Fibroblast of the aortic adventitia (primary cell): ENCODE data around the gene BLOC1S5. TPM values are rescaled to one million over a fixed set of nuclear protein-coding genes. Genes with fewer than 3 reads are reported as not detected.
A peak's percentile ranks its signal among the peaks of the same experiment; 100 is the strongest.

Source experiments
- DNase-seq: peaks from one replicate; pipeline ENCODE4 v3.0.0-alpha.2; 2010; ENCODE audit warnings: low read depth
- H3K4me3 ChIP-seq: 2 replicates; pipeline ENCODE4 v1.5.1; 2011; ENCODE audit warnings: low read depth, mild to moderate bottlenecking, control low read depth, low read length, moderate library complexity
- CTCF ChIP-seq: IDR thresholded peaks from 2 replicates; pipeline ENCODE4 v1.5.1; 2011; ENCODE audit warnings: mild to moderate bottlenecking, low read length, control low read depth, inconsistent platforms; ENCODE audit not compliant: insufficient read depth
- total RNA-seq: library from RNA; depleted of rRNA; stranded (reverse); fragments of >200 nt; gene quantifications from 2 replicates; pipeline ENCODE4 v1.2.3, GENCODE V29; 2012; ENCODE audit warnings: low replicate concordance

BLOC1S5 gene
- total RNA-seq, 1 donor: 23.0 TPM

- H3K4me3 ChIP-seq: no peak overlapping the region
- DNase-seq: no peak
- no peak for TF ChIP-seq CTCF
Observed at GRCh38 chr6:8087870-8088754, 23.9 kb upstream of the BLOC1S5 start.

GRCh38 chr6:8086755-8087306, 22.6 kb upstream of the BLOC1S5 start:
- no peak overlapping the region for H3K4me3 ChIP-seq
- DNase-seq: no peak
- TF ChIP-seq CTCF: no peak

DNA sequence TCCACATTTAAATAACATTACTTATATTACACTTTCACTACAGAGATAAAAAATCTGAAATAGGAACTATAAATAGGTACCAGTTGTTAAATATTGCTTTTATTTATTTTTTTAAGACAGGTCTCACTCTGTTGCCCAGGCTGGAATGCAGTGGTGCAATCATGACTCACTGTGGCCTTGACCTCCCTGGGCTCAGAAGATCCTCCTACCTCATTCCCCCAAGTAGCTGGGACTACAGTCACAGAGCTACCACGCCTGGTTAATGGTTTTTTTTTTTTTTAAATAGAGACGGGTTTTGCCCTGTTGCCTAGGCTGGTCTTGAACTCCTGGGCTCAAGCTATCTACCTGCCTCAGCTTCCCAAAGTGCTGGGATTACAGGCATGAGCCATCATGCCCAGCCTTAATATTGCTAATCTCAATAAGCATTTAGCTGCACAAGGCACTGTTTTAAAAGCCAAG, 20.9 kb upstream of the BLOC1S5 start:
- TF ChIP-seq CTCF: no peak
- DNase-seq: peak; percentile 91
- no peak overlapping the region for H3K4me3 ChIP-seq

GRCh38 chr6:8084586-8084985, 20.4 kb upstream of the BLOC1S5 start:
- H3K4me3 ChIP-seq: no peak overlapping the region
- peak; percentile 42 for DNase-seq
- TF ChIP-seq CTCF: no peak

GRCh38 chr6:8082954-8083858, 19.0 kb upstream of the BLOC1S5 start:
- no peak for TF ChIP-seq CTCF
- peak; percentile 94 for DNase-seq
- H3K4me3 ChIP-seq: peak overlapping the region; percentile 11

GRCh38 chr6:8082572-8082953, 18.4 kb upstream of the BLOC1S5 start:
- DNase-seq: no peak
- no peak for TF ChIP-seq CTCF
- no peak overlapping the region for H3K4me3 ChIP-seq
